B cell (primary cell): Measurements from ENCODE around the gene FAM72D. TPM values are rescaled to one million over a fixed set of nuclear protein-coding genes. Genes with fewer than 3 reads are reported as not detected.
"Not testable (repeated sequence)": the region's sequence is repeated elsewhere in the genome, so short reads cannot be mapped to it uniquely, and the experiment has no call there.

Experiments used
- ATAC-seq: fragments of 200-7000 bp; cut with Tn5 transposase; one replicate; pipeline ENCODE4 v1.10.0; 2021; ENCODE audit warnings: low read depth, mild to moderate bottlenecking, moderate number of reproducible peaks, moderate library complexity
- CTCF ChIA-PET: fragments of 350-600 bp; sonication (Branson Sonifier 250); formaldehyde crosslinking; loops from one replicate; lab custom pipeline; 2021; ENCODE audit warnings: antibody characterized with exemption, inconsistent platforms; lab: Charles Lee
- POLR2A ChIA-PET: fragments of 350-600 bp; sonication (Branson Sonifier 250); formaldehyde crosslinking; loops from one replicate; lab custom pipeline; 2021; ENCODE audit warnings: antibody characterized with exemption; lab: Charles Lee
- DNase-seq: peaks from one replicate; pipeline ENCODE4 v3.0.0; 2013
- H2AFZ ChIP-seq: 2 replicates; pipeline ENCODE4 v1.6.1; 2012; ENCODE audit warnings: mild to moderate bottlenecking, low read depth, low read length; ENCODE audit not compliant: insufficient read depth, poor library complexity, severe bottlenecking
- H3K27ac ChIP-seq, 2 donors: 1 replicate in 1 of 2; 2 replicates in 1 of 2; pipeline ENCODE4 v1.5.1; 2012 to 2013; ENCODE audit warnings: low read length in 2 of 2, mild to moderate bottlenecking in 2 of 2, moderate library complexity in 1 of 2
- H3K27me3 ChIP-seq, 4 experiments: fragments of 200-600 bp in 1 of 4; sonication (generic) in 1 of 4; replicated peaks in 1 of 4; 1 replicate in 2 of 4; 2 replicates in 2 of 4; pipeline versions ENCODE4 v1.6.1 to v1.7.0; 2013 to 2016; ENCODE audit warnings: low read length in 3 of 4, mild to moderate bottlenecking in 2 of 4, mixed read lengths in 1 of 4, moderate library complexity in 1 of 4; ENCODE audit not compliant: insufficient read depth in 4 of 4, control insufficient read depth in 3 of 4; ENCODE audit errors: control extremely low read depth in 1 of 4
- H3K36me3 ChIP-seq, 2 experiments: replicated peaks in 1 of 2; 1 replicate in 1 of 2; 2 replicates in 1 of 2; pipeline versions ENCODE4 v1.6.1 to v1.7.1; 2013; ENCODE audit warnings: low read length in 1 of 2; ENCODE audit not compliant: insufficient read depth in 2 of 2, control insufficient read depth in 1 of 2; ENCODE audit errors: control extremely low read depth in 1 of 2, extremely low read depth in 1 of 2
- H3K4me1 ChIP-seq, 2 donors: fragments of 200-600 bp in 1 of 2; sonication (generic) in 1 of 2; 1 replicate in 1 of 2; 2 replicates in 1 of 2; pipeline versions ENCODE4 v1.5.1 to v1.6.1; 2013 to 2017; ENCODE audit warnings: low read length in 2 of 2; ENCODE audit not compliant: control insufficient read depth in 2 of 2, insufficient read depth in 2 of 2
- H3K4me2 ChIP-seq: replicated peaks from 2 replicates; pipeline ENCODE3; 2012; ENCODE audit warnings: mild to moderate bottlenecking, low read depth, low read length; ENCODE audit not compliant: poor library complexity, severe bottlenecking
- H3K4me3 ChIP-seq, 5 experiments: fragments of 200-600 bp in 1 of 5; sonication (generic) in 1 of 5; 1 replicate in 3 of 5; 2 replicates in 2 of 5; pipeline versions ENCODE4 v1.5.1 to v1.7.0; 2011 to 2016; ENCODE audit warnings: low read length in 4 of 5, mild to moderate bottlenecking in 4 of 5, low read depth in 2 of 5, control low read depth in 1 of 5, moderate library complexity in 1 of 5; ENCODE audit not compliant: insufficient read depth in 1 of 5; ENCODE audit errors: control extremely low read depth in 1 of 5, extremely low read depth in 1 of 5
- H3K79me2 ChIP-seq: fragments of 200-600 bp; sonication (generic); one replicate; pipeline ENCODE4 v1.6.0; 2016; ENCODE audit warnings: low read length; ENCODE audit not compliant: control insufficient read depth, insufficient read depth
- H3K9ac ChIP-seq: fragments of 200-600 bp; sonication (generic); 2 replicates; pipeline ENCODE4 v1.6.1; 2017; ENCODE audit warnings: mild to moderate bottlenecking, low read length, moderate library complexity
- H3K9me3 ChIP-seq, 3 donors: one replicate each; pipeline versions ENCODE4 v1.6.1 to v1.7.1; 2013; ENCODE audit warnings: low read length in 2 of 3; ENCODE audit not compliant: control insufficient read depth in 2 of 3, insufficient read depth in 1 of 3; ENCODE audit errors: control extremely low read depth in 1 of 3
- H4K20me1 ChIP-seq: 2 replicates; pipeline ENCODE4 v1.6.0; 2012; ENCODE audit warnings: mild to moderate bottlenecking, low read length; ENCODE audit not compliant: insufficient read depth, control insufficient read depth, poor library complexity, severe bottlenecking
- H3K27ac Mint-ChIP-seq: one replicate; pipeline ENCODE4 v1.8.0; 2021; ENCODE audit warnings: mixed read lengths
- H3K27me3 Mint-ChIP-seq: one replicate; pipeline ENCODE4 v1.8.0; 2021; ENCODE audit warnings: mixed read lengths
- H3K4me1 Mint-ChIP-seq: one replicate; pipeline ENCODE4 v1.8.0; 2021; ENCODE audit warnings: mixed read lengths
- H3K4me3 Mint-ChIP-seq: one replicate; pipeline ENCODE4 v1.8.0; 2021; ENCODE audit warnings: mixed read lengths
- H3K9me3 Mint-ChIP-seq: one replicate; pipeline ENCODE4 v1.8.0; 2022; ENCODE audit warnings: mixed read lengths; ENCODE audit not compliant: insufficient read depth
- WGBS: methylation state at CpG from one replicate; pipeline ENCODE4 v1.1.5; 2013; ENCODE audit warnings: missing lambda C conversion rate; ENCODE audit not compliant: insufficient coverage; 5-methylcytosine and 5-hydroxymethylcytosine counted together
- intact Hi-C: fragments of 100-400 bp; cut with micrococcal nuclease; formaldehyde crosslinking; loops from one replicate; pipeline ENCODE4 v1.10.0; 2022
- polyA plus RNA-seq: library from polyadenylated mRNA; depleted of rRNA; stranded (reverse); fragments of >200 nt; gene quantifications from 2 replicates; pipeline ENCODE4 v1.2.3, GENCODE V29; 2012
- total RNA-seq, 2 donors: library from RNA; stranded (reverse); fragments of 120-200 nt in 1 of 2; gene quantifications; 1 replicate in 1 of 2; 2 replicates in 1 of 2; pipeline versions ENCODE4 v1.2.3 to v1.2.4, GENCODE V29; 2013 to 2022

Gene FAM72D
- total and polyA plus RNA-seq, 2 donors (not counting 1 experiment from before 2014, with no cell fraction given), result 0.21 to 0.32 TPM

GRCh38 chr1:145155421-145155820, 59.6 kb downstream of the FAM72D start:
- ATAC-seq, H3K9me3 ChIP-seq, H4K20me1 ChIP-seq, H3K9me3 Mint-ChIP-seq, H3K27ac Mint-ChIP-seq, H3K27ac ChIP-seq, H3K27me3 Mint-ChIP-seq, DNase-seq, H3K4me3 ChIP-seq, H3K79me2 ChIP-seq, H3K4me1 ChIP-seq, H3K4me3 Mint-ChIP-seq, H3K27me3 ChIP-seq, H2AFZ ChIP-seq, CTCF ChIA-PET, H3K4me1 Mint-ChIP-seq, POLR2A ChIA-PET, intact Hi-C loops, H3K9ac ChIP-seq, H3K4me2 ChIP-seq, H3K36me3 ChIP-seq: not testable (repeated sequence)
- WGBS, result no CpG with 5 or more reads among the region's 4 CpGs

- H3K9ac ChIP-seq, H3K36me3 ChIP-seq, H3K9me3 Mint-ChIP-seq, DNase-seq, H3K4me3 ChIP-seq, H3K27ac ChIP-seq, H3K4me1 Mint-ChIP-seq, H3K4me2 ChIP-seq, H2AFZ ChIP-seq, H3K27me3 ChIP-seq, intact Hi-C loops, H3K9me3 ChIP-seq, CTCF ChIA-PET, H3K27me3 Mint-ChIP-seq, H3K4me1 ChIP-seq, H4K20me1 ChIP-seq, H3K79me2 ChIP-seq, H3K27ac Mint-ChIP-seq, POLR2A ChIA-PET, ATAC-seq: not testable (repeated sequence)
- peak overlapping the region; percentile 32 for H3K4me3 Mint-ChIP-seq
- no CpG with 5 or more reads among the region's 5 CpGs for WGBS
These were observed 60.1 kb downstream of the FAM72D start for GRCh38 chr1:145155873-145156272.

GRCh38 chr1:145156891-145157610, 61.3 kb downstream of the FAM72D start:
- Mint-ChIP-seq H3K4me3 (peak overlapping the region; percentile 75), H3K27ac (peak overlapping the region; percentile 92)
- intact Hi-C loops, H3K79me2 ChIP-seq, H3K27me3 ChIP-seq, H3K4me1 ChIP-seq, H3K36me3 ChIP-seq, H3K9me3 ChIP-seq, POLR2A ChIA-PET, H3K9me3 Mint-ChIP-seq, H3K4me1 Mint-ChIP-seq, CTCF ChIA-PET, H3K4me2 ChIP-seq, H3K27me3 Mint-ChIP-seq, H4K20me1 ChIP-seq, H2AFZ ChIP-seq, H3K27ac ChIP-seq: not testable (repeated sequence)
- no CpG with 5 or more reads among the region's 26 CpGs for WGBS
- peak; percentile 59 for ATAC-seq
- peak overlapping the region in 4 of 5 experiments; percentile 21 to 52 (median 48) for H3K4me3 ChIP-seq
- DNase-seq, result peak; percentile 76
- H3K9ac ChIP-seq, result peak overlapping the region; percentile 52

GRCh38 chr1:145157715-145158114, 61.9 kb downstream of the FAM72D start:
- DNase-seq, H3K9ac ChIP-seq, H3K4me3 ChIP-seq, H3K27me3 Mint-ChIP-seq, H3K27ac ChIP-seq, H3K4me3 Mint-ChIP-seq, H3K27ac Mint-ChIP-seq, H3K79me2 ChIP-seq, H3K4me2 ChIP-seq, POLR2A ChIA-PET, H2AFZ ChIP-seq, H3K9me3 Mint-ChIP-seq, H3K4me1 Mint-ChIP-seq, CTCF ChIA-PET, H3K4me1 ChIP-seq, H4K20me1 ChIP-seq, intact Hi-C loops, H3K36me3 ChIP-seq, H3K27me3 ChIP-seq, H3K9me3 ChIP-seq: not testable (repeated sequence)
- no CpG with 5 or more reads among the region's 14 CpGs for WGBS
- ATAC-seq, result peak; percentile 52
